Lower lobe of right lung (tissue), 2 donors: ENCODE data around the gene JUNB. TPM values are rescaled to one million over a fixed set of nuclear protein-coding genes. Genes with fewer than 3 reads are reported as not detected.

Experiments
- ATAC-seq, 2 donors: fragments of 200-7000 bp; cut with Tn5 transposase; one replicate each; pipeline ENCODE4 v1.9.1; 2020 to 2022; ENCODE audit warnings: mild to moderate bottlenecking in 2 of 2, moderate library complexity in 2 of 2
- DNase-seq: peaks from one replicate; pipeline ENCODE4 v3.0.0-alpha.2; 2020
- H3K27ac ChIP-seq: fragments of 200-600 bp; one replicate; pipeline ENCODE4 v1.8.0; 2022
- H3K27me3 ChIP-seq: fragments of 200-600 bp; one replicate; pipeline ENCODE4 v1.8.0; 2022; ENCODE audit warnings: low read depth
- H3K36me3 ChIP-seq: fragments of 200-600 bp; one replicate; pipeline ENCODE4 v1.8.0; 2022; ENCODE audit warnings: mild to moderate bottlenecking
- H3K4me1 ChIP-seq: fragments of 200-600 bp; one replicate; pipeline ENCODE4 v1.8.0; 2022
- H3K4me3 ChIP-seq: fragments of 200-600 bp; one replicate; pipeline ENCODE4 v1.8.0; 2022; ENCODE audit warnings: mild to moderate bottlenecking
- H3K9me3 ChIP-seq: fragments of 200-600 bp; one replicate; pipeline ENCODE4 v1.8.0; 2022
- intact Hi-C: fragments of 100-400 bp; cut with DNase I; formaldehyde crosslinking; loops from one replicate; pipeline ENCODE4 v1.11.0; 2022
- total RNA-seq: library from RNA; stranded (reverse); fragmentation: NEBNext Ultra II Directional; extraction: Animal tissue kit (Norgen Biotek cat#: 25700); gene quantifications from one replicate; pipeline ENCODE4 v1.2.1, GENCODE V29; 2021
- TF ChIP-seq, protein P1 (sequence below): fragments of 200-600 bp; IDR thresholded peaks from one replicate; pipeline ENCODE4 v1.8.0; 2022; ENCODE audit warnings: antibody characterized with exemption, mild to moderate bottlenecking
- donor health status: DM: no; HTN: yes; CAD: no; lungs with severe emphysema.

The JUNB gene
- total RNA-seq, 1 donor from 2014 or later, result 131 TPM

DNA sequence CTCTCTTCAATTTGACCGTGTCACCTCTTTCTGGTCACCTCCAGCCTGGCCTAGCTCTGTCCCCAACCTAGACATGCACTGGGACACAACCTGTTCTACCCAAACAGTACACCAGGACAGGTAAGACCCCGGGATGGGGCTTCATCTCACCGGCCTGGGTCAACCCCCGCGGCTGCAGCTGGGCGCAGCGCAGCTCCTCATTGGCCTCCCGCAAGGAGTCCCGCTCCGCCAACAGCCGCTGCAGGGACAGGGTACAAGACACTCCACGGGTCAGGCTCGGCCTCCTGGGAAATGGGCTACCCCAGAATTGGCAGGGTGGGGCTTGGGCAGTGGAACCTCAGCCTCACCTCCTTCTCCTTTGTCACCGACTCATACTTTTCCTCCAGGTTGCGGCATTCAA is 23.6 kb upstream of the JUNB start:
- Histone ChIP-seq H3K4me1 (peaks cover 5% of the 10 kb centered on the region), H3K4me3 (no peak overlapping the region), H3K36me3 (peaks cover 40% of the 10 kb centered on the region), H3K9me3 (no peaks in the 10 kb centered on the region), H3K27me3 (no peaks in the 10 kb centered on the region), H3K27ac (no peak overlapping the region)
- no peak for DNase-seq
- TF ChIP-seq, protein P1, sequence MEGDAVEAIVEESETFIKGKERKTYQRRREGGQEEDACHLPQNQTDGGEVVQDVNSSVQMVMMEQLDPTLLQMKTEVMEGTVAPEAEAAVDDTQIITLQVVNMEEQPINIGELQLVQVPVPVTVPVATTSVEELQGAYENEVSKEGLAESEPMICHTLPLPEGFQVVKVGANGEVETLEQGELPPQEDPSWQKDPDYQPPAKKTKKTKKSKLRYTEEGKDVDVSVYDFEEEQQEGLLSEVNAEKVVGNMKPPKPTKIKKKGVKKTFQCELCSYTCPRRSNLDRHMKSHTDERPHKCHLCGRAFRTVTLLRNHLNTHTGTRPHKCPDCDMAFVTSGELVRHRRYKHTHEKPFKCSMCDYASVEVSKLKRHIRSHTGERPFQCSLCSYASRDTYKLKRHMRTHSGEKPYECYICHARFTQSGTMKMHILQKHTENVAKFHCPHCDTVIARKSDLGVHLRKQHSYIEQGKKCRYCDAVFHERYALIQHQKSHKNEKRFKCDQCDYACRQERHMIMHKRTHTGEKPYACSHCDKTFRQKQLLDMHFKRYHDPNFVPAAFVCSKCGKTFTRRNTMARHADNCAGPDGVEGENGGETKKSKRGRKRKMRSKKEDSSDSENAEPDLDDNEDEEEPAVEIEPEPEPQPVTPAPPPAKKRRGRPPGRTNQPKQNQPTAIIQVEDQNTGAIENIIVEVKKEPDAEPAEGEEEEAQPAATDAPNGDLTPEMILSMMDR, result no peak
- intact Hi-C loops, result loop anchor here (10.0 kb wide), 1 partner anchor 77 kb away; no protein-coding TSS in a partner anchor
- ATAC-seq, result no peak

DNA sequence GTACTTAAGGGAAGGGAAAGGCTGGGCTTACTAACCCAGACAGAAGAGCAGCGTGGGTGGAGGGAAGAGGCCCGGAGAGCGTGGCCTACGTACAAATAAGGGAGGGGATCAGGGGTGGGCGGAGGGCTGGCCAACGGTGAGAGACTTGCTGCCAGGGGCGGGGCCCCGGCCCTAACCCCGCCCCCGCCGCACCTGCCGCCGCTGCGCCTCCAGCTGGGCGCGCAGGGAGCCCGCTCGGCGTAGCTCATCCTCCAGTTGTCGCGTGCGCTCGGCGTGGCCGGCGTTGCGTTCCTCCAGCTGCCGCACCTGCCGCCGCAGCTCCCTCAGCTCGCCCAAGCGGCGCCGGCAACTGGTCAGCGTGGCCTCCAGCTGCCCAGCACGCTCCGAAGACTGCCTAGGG is 21.6 kb upstream of the JUNB start:
- Histone ChIP-seq H3K27ac (no peak overlapping the region), H3K9me3 (no peaks in the 10 kb centered on the region), H3K27me3 (no peaks in the 10 kb centered on the region), H3K36me3 (peaks cover 29% of the 10 kb centered on the region), H3K4me1 (peaks cover 7% of the 10 kb centered on the region), H3K4me3 (no peak overlapping the region)
- ATAC-seq (peak; percentile 78 to 80), DNase-seq (peak; percentile 77)
- intact Hi-C loops, result loop anchor here (10.0 kb wide), 1 partner anchor 75 kb away; no protein-coding TSS in a partner anchor
- TF ChIP-seq, protein P1, result peak; percentile 6

DNA sequence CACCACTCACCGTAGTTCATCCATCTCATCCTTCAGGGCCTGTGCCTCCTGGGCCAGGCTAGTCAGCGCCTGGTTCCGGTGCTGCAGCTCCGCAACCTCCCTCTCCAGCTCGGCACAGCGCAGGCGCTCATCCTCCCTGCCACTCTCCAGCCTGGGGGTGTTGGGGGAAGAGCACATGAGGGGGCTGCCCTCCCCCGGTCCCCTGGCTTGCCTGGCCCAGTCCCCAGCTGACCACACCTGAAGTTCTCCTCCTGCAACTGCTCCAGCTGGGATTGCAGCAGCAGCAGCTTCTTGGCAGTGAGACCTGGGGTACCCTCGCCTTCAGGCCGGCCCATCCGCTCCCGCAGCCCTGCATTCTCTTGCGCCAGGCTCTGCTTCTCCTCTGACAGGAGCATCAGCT is 20.4 kb upstream of the JUNB start:
- ATAC-seq (no peak), DNase-seq (no peak)
- H3K36me3 ChIP-seq, result peaks cover 26% of the 10 kb centered on the region
- intact Hi-C loops, result no loop called here
- H3K27ac ChIP-seq, result no peak overlapping the region
- TF ChIP-seq, protein P1, result no peak
- no peaks in the 10 kb centered on the region for H3K9me3 ChIP-seq
- no peaks in the 10 kb centered on the region for H3K27me3 ChIP-seq
- no peak overlapping the region for H3K4me3 ChIP-seq
- peaks cover 8% of the 10 kb centered on the region for H3K4me1 ChIP-seq

DNA sequence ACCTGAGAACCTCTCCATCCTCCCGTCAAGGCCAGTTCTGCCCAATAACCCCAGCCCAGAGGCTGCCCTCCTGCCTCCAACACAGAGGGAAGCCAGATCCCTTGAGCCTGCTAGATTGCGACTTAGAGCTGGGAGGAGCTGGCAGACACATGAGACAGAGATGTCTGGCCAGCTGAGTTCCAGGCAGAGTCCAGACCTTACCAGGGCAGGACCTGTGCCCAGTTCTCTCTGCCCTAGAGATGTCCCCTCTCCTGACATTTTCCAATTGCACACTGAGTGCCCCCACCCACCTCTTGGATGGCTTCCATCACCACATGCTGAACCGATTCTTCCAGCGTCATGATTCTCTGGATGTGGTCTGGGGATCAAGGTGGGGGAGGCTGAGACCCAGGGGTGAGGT is 19.0 kb upstream of the JUNB start:
- Histone ChIP-seq H3K4me3 (no peak overlapping the region), H3K4me1 (peaks cover 10% of the 10 kb centered on the region), H3K9me3 (no peaks in the 10 kb centered on the region), H3K36me3 (peaks cover 20% of the 10 kb centered on the region), H3K27me3 (no peaks in the 10 kb centered on the region), H3K27ac (no peak overlapping the region)
- intact Hi-C loops, result no loop called here
- TF ChIP-seq, protein P1, result no peak
- ATAC-seq (no peak), DNase-seq (no peak)

DNA sequence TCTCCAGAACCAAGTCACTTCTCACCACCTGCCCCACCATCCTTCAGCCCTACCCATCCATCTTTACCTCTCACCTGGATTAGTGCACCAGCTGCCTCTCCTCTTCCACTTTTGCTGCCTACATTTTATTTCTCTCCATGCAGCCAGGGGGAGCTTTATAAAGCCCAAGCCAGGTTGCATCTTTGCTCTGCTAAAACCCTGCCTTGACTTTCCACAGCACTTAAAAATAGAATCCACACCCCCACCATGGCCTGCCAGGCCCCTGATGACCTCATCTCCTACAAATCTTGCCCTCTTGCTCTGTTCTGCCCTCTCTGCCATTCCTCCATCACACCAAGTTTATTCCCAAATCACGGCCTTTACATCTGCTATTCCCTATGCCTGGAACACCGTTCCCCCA is 17.7 kb upstream of the JUNB start:
- Histone ChIP-seq H3K27ac (no peak overlapping the region), H3K36me3 (peaks cover 10% of the 10 kb centered on the region), H3K9me3 (no peaks in the 10 kb centered on the region), H3K4me1 (peaks cover 21% of the 10 kb centered on the region), H3K27me3 (no peaks in the 10 kb centered on the region), H3K4me3 (no peak overlapping the region)
- DNase-seq (no peak), ATAC-seq (no peak)
- intact Hi-C loops, result no loop called here
- TF ChIP-seq, protein P1, result no peak
